ENCODE results near the gene CTSD. TPM values are rescaled to one million over a fixed set of nuclear protein-coding genes. Genes with fewer than 3 reads are reported as not detected.

CTSD gene
- total and polyA plus RNA-seq, 2 of the 8 experiments (the other 6 are each of a cell fraction or from before 2014, with no cell fraction given): 169 to 173 TPM

- H2BK15ac ChIP-seq (ENCODE audit: low read length): no peak overlapping the region
- H3K23me2 ChIP-seq (ENCODE audit: low read depth, low read length): peaks cover 12% of the 10 kb centered on the region
- no peak overlapping the region for H3K4me3 ChIP-seq (ENCODE audit: extremely low read depth in 1 of 4, insufficient read depth in 2 of 4, low read depth in 3 of 4, low read length in 4 of 4)
- no peak overlapping the region for H3K9ac ChIP-seq (replicated peaks in 1 of 4; ENCODE audit: extremely low read depth in 1 of 4, low read depth in 3 of 4, low read length in 3 of 4)
- FAIRE-seq: no peak
- peaks cover 2 to 10% of the 10 kb centered on the region in 2 experiments for H4K20me1 ChIP-seq (replicated peaks in 1 of 2; ENCODE audit: control insufficient read depth in 1 of 2, insufficient read depth in 2 of 2, low read length in 2 of 2)
- no peak for DNase-seq (ENCODE audit: low read depth in 1 of 2, low spot score in 2 of 2)
- H3K4ac ChIP-seq (replicated peaks; ENCODE audit: insufficient read length, low read depth, low read length): no peak overlapping the region
- H3K23ac ChIP-seq (ENCODE audit: insufficient read length): no peak overlapping the region
- no peak overlapping the region for H3K4me2 ChIP-seq (ENCODE audit: insufficient read depth in 1 of 2, low read depth in 2 of 2, low read length in 2 of 2)
- no peak overlapping the region for H4K5ac ChIP-seq (ENCODE audit: insufficient read length, low read depth, low read length)
- H3K18ac ChIP-seq (ENCODE audit: extremely low read depth, low read length): no peak overlapping the region
- WGBS, 2 experiments (ENCODE audit: extremely low coverage in 1 of 2, insufficient coverage in 1 of 2, insufficient read length in 1 of 2, insufficient replicate concordance in 2 of 2, low coverage in 1 of 2, low lambda C conversion rate in 2 of 2, missing lambda C conversion rate in 1 of 2): 79% methylated on average over 4 of the region's 4 CpGs; no CpG with 5 or more reads in 1 of the 2 experiments
- no peak overlapping the region for H4K8ac ChIP-seq (ENCODE audit: extremely low read depth, insufficient read depth, low read length)
- ChIA-PET CTCF (ENCODE audit: partially characterized antibody) (interaction anchor here (2.2 kb wide), 1 partner anchor 35 kb away, joined by 8 read pairs; no protein-coding TSS in a partner anchor), POLR2A (ENCODE audit: partially characterized antibody) (no interaction called here)
- H3K36me3 ChIP-seq (ENCODE audit: control insufficient read depth in 2 of 4, insufficient read depth in 4 of 4, low read length in 3 of 4): peaks cover 0 to 4% (median 0%) of the 10 kb centered on the region in 4 experiments; a peak in 1 of 8 replicates
- no peak overlapping the region for H2BK12ac ChIP-seq (ENCODE audit: low read depth, low read length)
- no peak overlapping the region for H2BK20ac ChIP-seq (ENCODE audit: low read length)
- no peak overlapping the region for H2AFZ ChIP-seq (ENCODE audit: low read length)
- no peak overlapping the region for H2AK5ac ChIP-seq (ENCODE audit: low read depth, low read length)
- H3K79me1 ChIP-seq (ENCODE audit: low read depth, low read length): no peaks in the 10 kb centered on the region
- no peak overlapping the region for H3K14ac ChIP-seq (ENCODE audit: insufficient read length)
- no peak overlapping the region for H4K91ac ChIP-seq (replicated peaks; ENCODE audit: insufficient read length, low read length)
- H3K9me3 ChIP-seq (ENCODE audit: insufficient read depth in 2 of 2, low read depth in 1 of 2, low read length in 1 of 2): peaks cover 0 to 2% of the 10 kb centered on the region in 2 experiments; a peak in 1 of 4 replicates
- H3K27me3 ChIP-seq (replicated peaks in 1 of 4; ENCODE audit: control insufficient read depth in 3 of 4, extremely low read depth in 1 of 4, insufficient read depth in 3 of 4, low read length in 3 of 4): peaks cover 0 to 5% (median 1%) of the 10 kb centered on the region in 4 experiments; a peak in 2 of 7 replicates
- H3K56ac ChIP-seq (replicated peaks; ENCODE audit: insufficient read length, low read depth, low read length): no peak overlapping the region
- no peak overlapping the region for H2BK120ac ChIP-seq (replicated peaks; ENCODE audit: low read depth, low read length)
- no peak overlapping the region for H3K27ac ChIP-seq (ENCODE audit: low read depth, low read length)
- peaks cover 0 to 7% of the 10 kb centered on the region in 2 experiments; a peak in 1 of 4 replicates for H3K79me2 ChIP-seq (ENCODE audit: control insufficient read depth in 1 of 2, insufficient read depth in 2 of 2, low read length in 2 of 2)
- no peaks in the 10 kb centered on the region for H3K4me1 ChIP-seq (replicated peaks in 1 of 4; ENCODE audit: control insufficient read depth in 3 of 4, insufficient read depth in 4 of 4, low read length in 3 of 4)
- H2BK5ac ChIP-seq (ENCODE audit: low read depth, low read length): no peak overlapping the region
- TF ChIP-seq TCF12 (IDR thresholded peaks at IDR 0.05; ENCODE audit: low read depth, low read length) (no peak), JUN (IDR thresholded peaks at IDR 0.05; ENCODE audit: low read depth, low read length) (no peak)
Observed at GRCh38 chr11:1728301-1728700, 35.4 kb downstream of the CTSD start.
